OCI-LY3 (cell line): Measurements from ENCODE around the gene TLE3.

Source experiments
- H2AFZ ChIP-seq: fragments of 200-600, 300-600 bp; shearing (Covaris generic); 2 replicates; pipeline ENCODE4 v1.6.0; 2014; ENCODE audit warnings: antibody characterized with exemption, low read depth, low read length
- H3K27ac ChIP-seq: fragments of 200-600, 300-600 bp; sonication (generic); 2 replicates; pipeline ENCODE4 v1.5.1; 2014; ENCODE audit warnings: mild to moderate bottlenecking, low read length, moderate library complexity, mixed read lengths
- H3K27me3 ChIP-seq: fragments of 200-600, 300-600 bp; sonication (generic); 2 replicates; pipeline ENCODE4 v1.6.1; 2014; ENCODE audit warnings: low read depth, low read length, mixed read lengths
- H3K36me3 ChIP-seq: fragments of 200-600, 300-600 bp; sonication (generic); replicated peaks from 2 replicates; pipeline ENCODE3; 2014; ENCODE audit warnings: low read depth, low read length, mixed read lengths
- H3K4me1 ChIP-seq: fragments of 300-600, 200-600 bp; sonication (generic); 2 replicates; pipeline ENCODE4 v1.6.1; 2014; ENCODE audit warnings: low read length, mixed read lengths
- H3K4me2 ChIP-seq: fragments of 200-600, 300-600 bp; sonication (generic); 2 replicates; pipeline ENCODE4 v1.6.1; 2014; ENCODE audit warnings: low read length, mixed read lengths
- H3K4me3 ChIP-seq: fragments of 300-600, 200-600 bp; sonication (generic); 2 replicates; pipeline ENCODE4 v1.5.1; 2014; ENCODE audit warnings: antibody characterized with exemption, mild to moderate bottlenecking, low read length, moderate library complexity
- H3K79me2 ChIP-seq: fragments of 300-600, 200-600 bp; shearing (Covaris generic); 2 replicates; pipeline ENCODE4 v1.6.1; 2014; ENCODE audit warnings: mild to moderate bottlenecking, low read length, mixed read lengths
- H3K9ac ChIP-seq: fragments of 300-600, 200-600 bp; shearing (Covaris generic); 2 replicates; pipeline ENCODE4 v1.6.0; 2014; ENCODE audit warnings: mild to moderate bottlenecking, low read length, moderate library complexity
- H3K9me3 ChIP-seq: fragments of 200-600, 300-600 bp; shearing (Covaris generic); 2 replicates; pipeline ENCODE4 v1.6.1; 2014; ENCODE audit warnings: low read length, mixed read lengths; ENCODE audit not compliant: insufficient read depth
- H4K20me1 ChIP-seq: fragments of 200-600, 300-600 bp; sonication (generic); 2 replicates; pipeline ENCODE4 v1.6.1; 2016; ENCODE audit warnings: low read length, mixed read lengths; ENCODE audit not compliant: insufficient read depth
- EZH2phosphoT487 ChIP-seq: fragments of 200-600 bp; shearing (Covaris generic); IDR thresholded peaks from 2 replicates; pipeline ENCODE4 v1.6.1; 2018; ENCODE audit warnings: antibody characterized with exemption, mixed run types, low read depth
- TF ChIP-seq, protein P1 (sequence below): fragments of 200-600, 300-600 bp; sonication (generic); IDR thresholded peaks from 2 replicates; pipeline ENCODE4 v1.5.1; 2014; ENCODE audit warnings: antibody characterized with exemption, low read length, low read depth

The TLE3 gene

DNA sequence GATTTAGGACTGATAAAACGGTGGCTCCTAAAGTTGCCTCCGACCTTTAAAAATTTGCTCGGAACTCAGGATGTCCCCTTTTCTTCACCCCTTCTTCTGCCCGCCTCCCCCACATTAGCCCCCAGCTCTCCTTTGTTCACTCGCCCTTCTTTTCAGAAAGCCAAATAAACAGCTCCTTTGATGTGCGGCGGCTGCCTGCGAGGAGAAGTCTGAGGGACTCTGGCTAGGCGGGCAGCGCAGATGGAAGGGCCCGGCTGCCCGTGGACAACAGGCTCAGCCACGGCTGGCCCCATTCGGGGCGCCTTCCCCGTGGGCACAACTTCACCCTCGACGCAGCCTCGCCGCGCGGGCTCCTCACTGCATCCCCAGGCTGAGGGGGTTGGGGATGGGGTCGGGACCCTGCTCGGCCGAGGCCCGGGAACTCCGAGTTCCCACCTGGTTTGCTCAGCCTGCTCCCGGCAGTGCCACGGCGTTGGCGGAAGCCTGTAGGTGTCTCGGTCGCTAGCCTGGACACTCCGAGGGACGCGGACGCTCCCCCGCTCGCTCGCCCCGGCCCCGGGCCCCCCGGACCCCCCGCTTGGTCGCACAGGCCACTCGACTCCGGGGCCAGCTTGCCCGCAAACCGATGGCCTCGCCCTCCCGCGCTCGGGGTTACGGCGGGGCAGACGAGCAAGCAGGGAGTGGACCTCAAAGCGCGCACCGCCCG, 897 bp upstream of the TLE3 start:
- no peak for TF ChIP-seq EZH2phosphoT487
- TF ChIP-seq, protein P1, sequence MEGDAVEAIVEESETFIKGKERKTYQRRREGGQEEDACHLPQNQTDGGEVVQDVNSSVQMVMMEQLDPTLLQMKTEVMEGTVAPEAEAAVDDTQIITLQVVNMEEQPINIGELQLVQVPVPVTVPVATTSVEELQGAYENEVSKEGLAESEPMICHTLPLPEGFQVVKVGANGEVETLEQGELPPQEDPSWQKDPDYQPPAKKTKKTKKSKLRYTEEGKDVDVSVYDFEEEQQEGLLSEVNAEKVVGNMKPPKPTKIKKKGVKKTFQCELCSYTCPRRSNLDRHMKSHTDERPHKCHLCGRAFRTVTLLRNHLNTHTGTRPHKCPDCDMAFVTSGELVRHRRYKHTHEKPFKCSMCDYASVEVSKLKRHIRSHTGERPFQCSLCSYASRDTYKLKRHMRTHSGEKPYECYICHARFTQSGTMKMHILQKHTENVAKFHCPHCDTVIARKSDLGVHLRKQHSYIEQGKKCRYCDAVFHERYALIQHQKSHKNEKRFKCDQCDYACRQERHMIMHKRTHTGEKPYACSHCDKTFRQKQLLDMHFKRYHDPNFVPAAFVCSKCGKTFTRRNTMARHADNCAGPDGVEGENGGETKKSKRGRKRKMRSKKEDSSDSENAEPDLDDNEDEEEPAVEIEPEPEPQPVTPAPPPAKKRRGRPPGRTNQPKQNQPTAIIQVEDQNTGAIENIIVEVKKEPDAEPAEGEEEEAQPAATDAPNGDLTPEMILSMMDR: no peak
- Histone ChIP-seq H3K4me3 (peak overlapping the region; percentile 84), H3K36me3 (peaks cover 34% of the 10 kb centered on the region), H3K9me3 (no peaks in the 10 kb centered on the region), H3K4me1 (peaks cover 51% of the 10 kb centered on the region), H3K4me2 (peak overlapping the region; percentile 92), H4K20me1 (peaks cover 29% of the 10 kb centered on the region), H3K9ac (peak overlapping the region; percentile 83), H3K27ac (peak overlapping the region; percentile 72), H3K27me3 (no peaks in the 10 kb centered on the region), H2AFZ (no peak overlapping the region), H3K79me2 (peaks cover 41% of the 10 kb centered on the region)

DNA sequence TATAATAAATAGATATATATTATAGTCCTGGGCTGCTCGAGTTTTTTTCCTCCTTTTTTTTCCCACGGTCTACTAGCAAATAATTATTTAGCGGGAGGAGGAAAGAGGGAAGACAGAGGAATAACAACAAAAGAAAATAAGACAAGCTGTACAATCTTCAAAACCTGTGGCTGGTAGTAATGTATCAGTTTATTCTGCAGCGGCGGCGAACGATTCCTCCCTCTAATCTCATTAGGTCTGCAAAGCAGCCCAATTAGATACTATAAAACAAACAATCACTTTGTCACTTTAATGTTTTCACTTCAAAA, 390 bp upstream of the TLE3 start:
- Histone ChIP-seq H3K4me2 (peak overlapping the region; percentile 92), H2AFZ (no peak overlapping the region), H3K27ac (peak overlapping the region; percentile 72), H3K4me3 (peak overlapping the region; percentile 84), H4K20me1 (peaks cover 35% of the 10 kb centered on the region), H3K9me3 (no peaks in the 10 kb centered on the region), H3K79me2 (peaks cover 46% of the 10 kb centered on the region), H3K27me3 (no peaks in the 10 kb centered on the region), H3K36me3 (peaks cover 39% of the 10 kb centered on the region), H3K9ac (peak overlapping the region; percentile 83), H3K4me1 (peaks cover 51% of the 10 kb centered on the region)
- TF ChIP-seq EZH2phosphoT487: no peak
- TF ChIP-seq, protein P1: no peak; the same call in 1 of the 2 replicates

DNA sequence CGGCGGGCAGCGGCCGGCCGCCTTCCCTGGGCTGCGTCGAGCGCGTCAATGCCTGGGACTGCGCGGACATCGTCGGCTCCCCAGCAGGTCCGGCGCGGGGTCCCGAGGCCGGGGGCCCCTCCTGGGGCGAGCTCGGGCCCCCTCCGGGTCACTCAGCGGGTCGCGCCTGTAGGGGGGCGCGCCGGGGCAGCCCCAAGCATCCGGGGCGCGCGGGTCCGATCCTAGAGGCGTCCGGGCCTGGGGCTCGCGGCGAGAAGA, 725 bp downstream of the TLE3 start:
- Histone ChIP-seq H3K4me2 (peak overlapping the region; percentile 89), H3K79me2 (peaks cover 57% of the 10 kb centered on the region), H3K27me3 (no peaks in the 10 kb centered on the region), H3K4me3 (peak overlapping the region; percentile 84), H3K9me3 (no peaks in the 10 kb centered on the region), H4K20me1 (peaks cover 46% of the 10 kb centered on the region), H3K27ac (peak overlapping the region; percentile 76), H3K9ac (peak overlapping the region; percentile 92), H3K4me1 (peaks cover 51% of the 10 kb centered on the region), H3K36me3 (peaks cover 50% of the 10 kb centered on the region), H2AFZ (no peak overlapping the region)
- TF ChIP-seq EZH2phosphoT487: no peak
- TF ChIP-seq, protein P1: no peak

DNA sequence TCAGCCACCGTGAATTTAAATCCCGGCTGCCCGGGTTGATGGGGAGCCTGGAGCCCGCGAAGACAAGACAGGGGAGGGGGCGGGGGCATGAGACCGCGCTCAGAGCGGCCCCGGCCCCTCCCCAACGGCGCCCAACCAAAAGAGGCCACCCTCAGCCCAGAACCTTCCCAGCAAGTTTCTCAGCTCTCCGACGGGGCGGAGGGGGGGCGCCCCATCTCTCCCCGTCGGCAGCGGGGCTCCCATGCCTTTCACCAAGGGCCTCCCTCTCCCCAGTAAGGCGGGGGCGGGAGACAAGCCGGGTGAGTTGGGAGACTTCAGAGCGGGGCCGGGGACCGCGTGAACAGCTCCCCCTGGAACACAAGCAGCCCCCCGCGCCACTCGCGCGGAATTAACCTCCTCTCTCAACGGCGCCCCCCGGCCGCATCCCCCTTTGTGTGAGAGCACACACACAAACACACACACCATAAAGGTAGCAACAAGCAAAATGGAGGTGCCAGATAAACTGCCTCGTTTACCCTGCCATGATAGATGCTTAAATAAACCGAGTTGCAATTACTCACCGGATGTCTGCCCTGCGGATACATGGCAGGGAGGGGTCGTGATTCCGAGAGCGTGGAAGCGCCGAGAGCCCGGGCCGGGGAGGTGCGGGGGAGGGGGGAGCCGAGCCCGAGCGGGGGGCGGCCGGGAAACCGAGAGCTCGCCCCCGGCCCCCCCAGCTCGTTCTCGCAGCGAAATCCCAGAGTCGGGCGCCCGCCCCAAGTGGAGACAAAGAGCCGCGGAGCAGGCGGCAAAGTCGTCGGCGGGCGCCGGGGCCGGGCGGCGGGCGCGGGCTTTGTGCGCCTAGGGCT, 1.3 kb downstream of the TLE3 start:
- no peaks in the 10 kb centered on the region for H3K27me3 ChIP-seq
- H3K36me3 ChIP-seq: peaks cover 56% of the 10 kb centered on the region
- peak overlapping the region; percentile 92 for H3K9ac ChIP-seq
- peaks cover 63% of the 10 kb centered on the region for H3K79me2 ChIP-seq
- no peaks in the 10 kb centered on the region for H3K9me3 ChIP-seq
- peaks cover 47% of the 10 kb centered on the region for H3K4me1 ChIP-seq
- H3K4me2 ChIP-seq: peak overlapping the region; percentile 89
- H4K20me1 ChIP-seq: peaks cover 51% of the 10 kb centered on the region
- H3K27ac ChIP-seq: peak overlapping the region; percentile 76
- no peak overlapping the region for H2AFZ ChIP-seq
- TF ChIP-seq, protein P1: no peak
- TF ChIP-seq EZH2phosphoT487: no peak
- peak overlapping the region; percentile 84 for H3K4me3 ChIP-seq
